K562 (cell line): ENCODE results near the gene NOL8. TPM values are rescaled to one million over a fixed set of nuclear protein-coding genes. Genes with fewer than 3 reads are reported as not detected.

ENCODE experiments used
- ATAC-seq: fragments of 200-7000 bp; cut with Tn5 transposase; 3 replicates; pipeline ENCODE4 v1.9.1; 2020; ENCODE audit warnings: moderate library complexity
- BruUV-seq: library from RNA; stranded (reverse); fragments of 400-500 nt; replicated peaks from 2 replicates; lab custom pipeline; 2021; lab: Mats Ljungman, UMichigan
- CTCF ChIA-PET: fragments of 300-600 bp; formaldehyde crosslinking; extraction: SDS; loops from one replicate; lab custom pipeline; 2021; ENCODE audit warnings: low intra/inter-chr PET ratio; lab: Yijun Ruan, JAX
- POLR2A ChIA-PET: fragments of 300-600, 350-650 bp; sonication (Branson Sonifier 250); formaldehyde crosslinking; extraction: SDS; loops from one replicate; lab custom pipeline; 2021; ENCODE audit warnings: antibody characterized with exemption, inconsistent platforms; lab: Yijun Ruan, JAX
- DNase-seq, 4 experiments: peaks; one replicate each; pipeline versions ENCODE4 v3.0.0 to v3.0.0-alpha.2; 2011 to 2018; ENCODE audit warnings: low spot score in 3 of 4, mixed read lengths in 3 of 4; ENCODE audit errors: extremely low read depth in 1 of 4
- FAIRE-seq: peaks from 2 replicates; lab custom pipeline; 2011; peaks lifted over from hg19 to GRCh38; lab: Jason Lieb, UNC
- H2AFZ ChIP-seq: 2 replicates; pipeline ENCODE4 v1.6.0; 2011; ENCODE audit warnings: low read depth, low read length, control low read depth, inconsistent platforms
- H3K27ac ChIP-seq: fragments of 200-600 bp; 3 replicates; pipeline ENCODE4 v1.8.0; 2011; ENCODE audit warnings: low read depth, mild to moderate bottlenecking, control low read depth, inconsistent platforms, low read length, moderate library complexity, mixed read lengths; ENCODE audit errors: extremely low read depth
- H3K27me3 ChIP-seq, 2 experiments: fragments of 300-600 bp in 1 of 2; 2 replicates in 1 of 2; 3 replicates in 1 of 2; pipeline versions ENCODE4 v1.6.0 to v1.8.0; 2011; ENCODE audit warnings: inconsistent platforms in 2 of 2, low read length in 2 of 2, mild to moderate bottlenecking in 1 of 2, mixed read lengths in 1 of 2, moderate library complexity in 1 of 2; ENCODE audit not compliant: control insufficient read depth in 2 of 2, insufficient read depth in 2 of 2
- H3K36me3 ChIP-seq: fragments of 300-600 bp; 3 replicates; pipeline ENCODE4 v1.8.0; 2011; ENCODE audit warnings: mild to moderate bottlenecking, low read length, inconsistent platforms; ENCODE audit not compliant: control insufficient read depth, insufficient read depth
- H3K4me1 ChIP-seq, 2 experiments: fragments of 200-600 bp in 1 of 2; replicated peaks in 1 of 2; 2 replicates in 1 of 2; 3 replicates in 1 of 2; pipeline versions ENCODE4 v1.5.1 to v1.8.0; 2011; ENCODE audit warnings: inconsistent platforms in 2 of 2, low read length in 2 of 2, mild to moderate bottlenecking in 1 of 2, mixed read lengths in 1 of 2, moderate library complexity in 1 of 2; ENCODE audit not compliant: control insufficient read depth in 2 of 2, insufficient read depth in 2 of 2
- H3K4me2 ChIP-seq: 2 replicates; pipeline ENCODE4 v1.6.1; 2011; ENCODE audit warnings: low read length, control low read depth, inconsistent platforms, mixed read lengths; ENCODE audit not compliant: insufficient read depth
- H3K4me3 ChIP-seq: fragments of 200-600 bp; sonication (generic), shearing (Covaris generic); 2 replicates; pipeline ENCODE4 v1.5.1; 2016; ENCODE audit warnings: control low read depth, inconsistent platforms
- H3K79me2 ChIP-seq: fragments of 200-600 bp; 3 replicates; pipeline ENCODE4 v1.8.0; 2011; ENCODE audit warnings: low read length, inconsistent platforms; ENCODE audit not compliant: control insufficient read depth, insufficient read depth
- H3K9ac ChIP-seq, 2 experiments: 2 replicates each; pipeline versions ENCODE4 v1.6.0 to v1.6.1; 2011; ENCODE audit warnings: low read depth in 2 of 2, low read length in 2 of 2, control low read depth in 1 of 2, inconsistent platforms in 1 of 2, mild to moderate bottlenecking in 1 of 2, mixed read lengths in 1 of 2; ENCODE audit not compliant: insufficient read depth in 1 of 2
- H3K9me1 ChIP-seq: one replicate; pipeline ENCODE4 v1.6.0; 2011; ENCODE audit warnings: inconsistent platforms, mild to moderate bottlenecking, low read length, moderate library complexity; ENCODE audit not compliant: control insufficient read depth, insufficient read depth
- H3K9me3 ChIP-seq: replicated peaks from 2 replicates; pipeline ENCODE4 v1.5.1; 2011; ENCODE audit warnings: low read depth, low read length, inconsistent platforms; ENCODE audit not compliant: control insufficient read depth, insufficient read depth
- H4K20me1 ChIP-seq: replicated peaks from 2 replicates; pipeline ENCODE4 v1.6.1; 2011; ENCODE audit warnings: low read length, inconsistent platforms, mixed read lengths; ENCODE audit not compliant: control insufficient read depth, insufficient read depth
- E2F1 ChIP-seq: sonication (generic); formaldehyde crosslinking; IDR thresholded peaks from 2 replicates; pipeline ENCODE4 v1.8.1; 2023; ENCODE audit warnings: mild to moderate bottlenecking, missing genetic modification reagents, moderate library complexity
- KAT8 ChIP-seq: fragments of 450-650 bp; IDR thresholded peaks from 2 replicates; pipeline ENCODE4 v1.6.1; 2016; ENCODE audit warnings: low read depth, mild to moderate bottlenecking
- MXD1 ChIP-seq: fragments of 250-450 bp; sonication (Bioruptor Pico); IDR thresholded peaks from 2 replicates; pipeline ENCODE4 v1.8.0; 2021; ENCODE audit warnings: borderline replicate concordance, mild to moderate bottlenecking, moderate library complexity; ENCODE audit not compliant: poor library complexity, severe bottlenecking
- PKNOX1 ChIP-seq: fragments of 450-650 bp; IDR thresholded peaks from 2 replicates; pipeline ENCODE4 v1.6.1; 2016
- SP1 ChIP-seq: sonication (generic); formaldehyde crosslinking; IDR thresholded peaks from 2 replicates; pipeline ENCODE4 v1.8.1; 2022; ENCODE audit warnings: mild to moderate bottlenecking, missing genetic modification reagents
- ZNF395 ChIP-seq: fragments of 200-800 bp; sonication (Bioruptor generic); IDR thresholded peaks from 2 replicates; pipeline ENCODE4 v1.6.1; 2017; ENCODE audit warnings: missing genetic modification characterization, missing compliant biosample characterization
- WGBS: fragments of 100-300 bp; shearing (Covaris generic); methylation state at CpG from one replicate; pipeline ENCODE4 v1.1.6; 2016; ENCODE audit warnings: low coverage, mixed read lengths; ENCODE audit not compliant: insufficient coverage; ENCODE audit errors: missing lambda C conversion rate; 5-methylcytosine and 5-hydroxymethylcytosine counted together
- in situ Hi-C: fragments of 300-500 bp; cut with MboI; formaldehyde crosslinking; loops from 4 replicates; pipeline ENCODE4 v1.15.0; 2018; ENCODE audit warnings: inconsistent platforms, mixed read lengths
- intact Hi-C: fragments of 100-400 bp; cut with micrococcal nuclease; formaldehyde crosslinking; loops from 2 replicates; pipeline ENCODE4 v1.14.2; 2022
- microRNA-seq: library from miRNA; unstranded; fragments of <30 nt; microRNA quantifications from one replicate; pipeline ENCODE4, GENCODE V29; 2018; ENCODE audit warnings: borderline microRNAs expressed
- polyA plus RNA-seq, 8 experiments: library from polyadenylated mRNA; depleted of rRNA in 4 of 8; stranded (reverse) in 5 of 8; unstranded in 3 of 8; fragments of >200 nt; fragmentation: Nextera tagmentation in 2 of 8; fragmentation: Illumina TruSeq in 1 of 8; extraction: Ambion mirVana in 2 of 8; extraction: Trizol in 1 of 8; gene quantifications; 2 replicates each; pipeline versions ENCODE4 v1.2.1 to v1.2.3, GENCODE V29; 2011 to 2014; ENCODE audit warnings: inconsistent platforms in 1 of 8, missing spikeins in 1 of 8
- small RNA-seq: library from RNA; depleted of rRNA; stranded (forward); fragments of <200 nt; gene quantifications from one replicate; pipeline ENCODE3, GENCODE V24; 2014
- total RNA-seq, 7 experiments: library from RNA; depleted of rRNA in 6 of 7; stranded (reverse); fragments of >200 nt in 6 of 7; fragmentation: Illumina TruSeq in 2 of 7; extraction: Trizol in 2 of 7; gene quantifications; 2 replicates each; pipeline versions ENCODE4 v1.2.1 to v1.2.3, GENCODE V29; 2011 to 2021; ENCODE audit warnings: low replicate concordance in 1 of 7

Gene NOL8
- total and polyA plus RNA-seq, 9 of the 15 experiments (the other 6 are each of a cell fraction or from before 2014, with no cell fraction given) = 51.3 to 91.5 (median 58.7) TPM

GRCh38 chr9:92247981-92248380, 77.2 kb downstream of the NOL8 start:
- Histone ChIP-seq H3K4me1 (no peaks in the 10 kb centered on the region), H4K20me1 (peaks cover 7% of the 10 kb centered on the region; the same call in 1 of the 2 replicates), H3K36me3 (peaks cover 99% of the 10 kb centered on the region), H3K79me2 (no peaks in the 10 kb centered on the region), H3K9me3 (no peaks in the 10 kb centered on the region), H3K9ac (no peak overlapping the region), H3K27ac (no peak overlapping the region), H3K4me2 (no peak overlapping the region), H3K4me3 (no peak overlapping the region), H3K9me1 (no peaks in the 10 kb centered on the region), H3K27me3 (no peaks in the 10 kb centered on the region), H2AFZ (no peak overlapping the region)
- DNase-seq = no peak
- in situ Hi-C loops = no loop called here
- no TSS peak for BruUV-seq
- FAIRE-seq = no peak
- TF ChIP-seq SP1 (CRISPR knock-in tag) (no peak), ZNF395 (no peak), E2F1 (CRISPR knock-in tag) (no peak), MXD1 (CRISPR knock-in tag) (no peak), PKNOX1 (no peak), KAT8 (no peak)
- intact Hi-C loops = loop anchor here (5.0 kb wide), 1 partner anchor 34 kb away; no protein-coding TSS in a partner anchor
- ATAC-seq = no peak
- WGBS = 97% methylated on average over 3 of the region's 3 CpGs
- CTCF ChIA-PET = no interaction called here
- POLR2A ChIA-PET = interaction anchor here (0.6 to 0.9 kb wide), 4 partner anchors 19 to 547 kb away, joined by 3 to 4 read pairs (median 3); no protein-coding TSS in a partner anchor

Small RNA genes within 50 kb of the gene (microRNA-seq; reads per million reads assigned to microRNA genes)
- 1.9 reads per million, percentile 26 among the genes with 10 or more reads in this experiment for gene MIR3651

Small RNA genes within 50 kb of the gene (small RNA-seq; reads per million reads assigned to genes)
- gene MIR3651 (not detected), gene SNORA84 (1.1 reads per million, percentile 63 among the genes with 10 or more reads in this experiment)

Other genes with a start within 250 kb of the NOL8 start
- gene SPTLC1, start 209.9 kb downstream of the NOL8 start, total RNA-seq (2014; rRNA removed) = 65.1 and 70.3 TPM in 2 replicates
- gene SPTLC1, start 209.9 kb downstream of the NOL8 start, total RNA-seq (2014; rRNA removed; fragmentation: Illumina TruSeq; extraction: Trizol) = 84.5 and 90.3 TPM in 2 replicates
- 76.6 and 84.5 TPM in 2 replicates for gene SPTLC1, start 209.9 kb downstream of the NOL8 start, total RNA-seq (2015; rRNA removed; fragmentation: Illumina TruSeq; extraction: Trizol)
- gene SPTLC1, start 209.9 kb downstream of the NOL8 start, total RNA-seq (2021) = 58.8 and 67.0 TPM in 2 replicates
- gene SPTLC1, start 209.9 kb downstream of the NOL8 start, polyA plus RNA-seq (2011; rRNA removed) = 78.2 and 95.3 TPM in 2 replicates
- gene SPTLC1, start 209.9 kb downstream of the NOL8 start, polyA plus RNA-seq (2014; fragmentation: Illumina TruSeq; extraction: Trizol) = 77.9 and 101 TPM in 2 replicates
- 100 to 1,000 TPM; 109 to 125 TPM for gene SPTLC1, start 209.9 kb downstream of the NOL8 start, polyA plus RNA-seq (2014; fragmentation: Nextera tagmentation; extraction: Ambion mirVana)
- 77.9 and 83.2 TPM in 2 replicates for gene SPTLC1, start 209.9 kb downstream of the NOL8 start, polyA plus RNA-seq (2014; rRNA removed)
- 240 and 256 TPM in 2 replicates for gene IARS1, start 31.7 kb downstream of the NOL8 start, total RNA-seq (2014; rRNA removed)
- 371 and 390 TPM in 2 replicates for gene IARS1, start 31.7 kb downstream of the NOL8 start, total RNA-seq (2014; rRNA removed; fragmentation: Illumina TruSeq; extraction: Trizol)
- 254 and 275 TPM in 2 replicates for gene IARS1, start 31.7 kb downstream of the NOL8 start, total RNA-seq (2015; rRNA removed; fragmentation: Illumina TruSeq; extraction: Trizol)
- 216 and 234 TPM in 2 replicates for gene IARS1, start 31.7 kb downstream of the NOL8 start, total RNA-seq (2021)
- 124 and 133 TPM in 2 replicates for gene IARS1, start 31.7 kb downstream of the NOL8 start, polyA plus RNA-seq (2011; rRNA removed)
- 228 and 249 TPM in 2 replicates for gene IARS1, start 31.7 kb downstream of the NOL8 start, polyA plus RNA-seq (2014; fragmentation: Illumina TruSeq; extraction: Trizol)
- 100 to 1,000 TPM; 119 to 224 TPM for gene IARS1, start 31.7 kb downstream of the NOL8 start, polyA plus RNA-seq (2014; fragmentation: Nextera tagmentation; extraction: Ambion mirVana)
- 147 and 158 TPM in 2 replicates for gene IARS1, start 31.7 kb downstream of the NOL8 start, polyA plus RNA-seq (2014; rRNA removed)
- gene CENPP, start 603 bp upstream of the NOL8 start, total RNA-seq (2014; rRNA removed) = 16.1 and 17.7 TPM in 2 replicates
- gene CENPP, start 603 bp upstream of the NOL8 start, total RNA-seq (2014; rRNA removed; fragmentation: Illumina TruSeq; extraction: Trizol) = 22.6 and 27.7 TPM in 2 replicates
- 23.4 and 28.5 TPM in 2 replicates for gene CENPP, start 603 bp upstream of the NOL8 start, total RNA-seq (2015; rRNA removed; fragmentation: Illumina TruSeq; extraction: Trizol)
- 17.9 and 19.7 TPM in 2 replicates for gene CENPP, start 603 bp upstream of the NOL8 start, total RNA-seq (2021)
- 15.0 and 17.9 TPM in 2 replicates for gene CENPP, start 603 bp upstream of the NOL8 start, polyA plus RNA-seq (2011; rRNA removed)
- gene CENPP, start 603 bp upstream of the NOL8 start, polyA plus RNA-seq (2014; fragmentation: Illumina TruSeq; extraction: Trizol) = 24.1 and 25.8 TPM in 2 replicates
- gene CENPP, start 603 bp upstream of the NOL8 start, polyA plus RNA-seq (2014; fragmentation: Nextera tagmentation; extraction: Ambion mirVana) = 10 to 100 TPM in 1 of 2 experiments, 1 to 10 TPM in 1; 8.0 to 10.2 TPM
- gene CENPP, start 603 bp upstream of the NOL8 start, polyA plus RNA-seq (2014; rRNA removed) = 18.5 and 20.9 TPM in 2 replicates
- gene OGN, start 79.2 kb upstream of the NOL8 start, total RNA-seq (2014; rRNA removed) = not detected in 2 replicates
- gene OGN, start 79.2 kb upstream of the NOL8 start, total RNA-seq (2014; rRNA removed; fragmentation: Illumina TruSeq; extraction: Trizol) = not detected in 2 replicates
- gene OGN, start 79.2 kb upstream of the NOL8 start, total RNA-seq (2015; rRNA removed; fragmentation: Illumina TruSeq; extraction: Trizol) = not detected in 2 replicates
- 0.07 and 0.16 TPM in 2 replicates for gene OGN, start 79.2 kb upstream of the NOL8 start, total RNA-seq (2021)
- gene OGN, start 79.2 kb upstream of the NOL8 start, polyA plus RNA-seq (2011; rRNA removed) = not detected in 2 replicates
- gene OGN, start 79.2 kb upstream of the NOL8 start, polyA plus RNA-seq (2014; fragmentation: Illumina TruSeq; extraction: Trizol) = not detected in 2 replicates
- under 1 TPM in 1 of 2 experiments, not detected in 1; 0.17 TPM for gene OGN, start 79.2 kb upstream of the NOL8 start, polyA plus RNA-seq (2014; fragmentation: Nextera tagmentation; extraction: Ambion mirVana)
- gene OGN, start 79.2 kb upstream of the NOL8 start, polyA plus RNA-seq (2014; rRNA removed) = not detected in 2 replicates
- gene OMD, start 99.1 kb upstream of the NOL8 start, total RNA-seq (2014; rRNA removed) = not detected in 2 replicates
- not detected in 2 replicates for gene OMD, start 99.1 kb upstream of the NOL8 start, total RNA-seq (2014; rRNA removed; fragmentation: Illumina TruSeq; extraction: Trizol)
- gene OMD, start 99.1 kb upstream of the NOL8 start, total RNA-seq (2015; rRNA removed; fragmentation: Illumina TruSeq; extraction: Trizol) = not detected in 2 replicates
- not detected in 2 replicates for gene OMD, start 99.1 kb upstream of the NOL8 start, total RNA-seq (2021)
- not detected in 2 replicates for gene OMD, start 99.1 kb upstream of the NOL8 start, polyA plus RNA-seq (2011; rRNA removed)
- not detected in 2 replicates for gene OMD, start 99.1 kb upstream of the NOL8 start, polyA plus RNA-seq (2014; fragmentation: Illumina TruSeq; extraction: Trizol)
- under 1 TPM in 1 of 2 experiments, not detected in 1; 0.21 TPM for gene OMD, start 99.1 kb upstream of the NOL8 start, polyA plus RNA-seq (2014; fragmentation: Nextera tagmentation; extraction: Ambion mirVana)
- not detected in 2 replicates for gene OMD, start 99.1 kb upstream of the NOL8 start, polyA plus RNA-seq (2014; rRNA removed)
- not detected in 2 replicates for gene ASPN, start 157.2 kb upstream of the NOL8 start, total RNA-seq (2014; rRNA removed)
- gene ASPN, start 157.2 kb upstream of the NOL8 start, total RNA-seq (2014; rRNA removed; fragmentation: Illumina TruSeq; extraction: Trizol) = not detected in 2 replicates
- not detected in 2 replicates for gene ASPN, start 157.2 kb upstream of the NOL8 start, total RNA-seq (2015; rRNA removed; fragmentation: Illumina TruSeq; extraction: Trizol)
- gene ASPN, start 157.2 kb upstream of the NOL8 start, total RNA-seq (2021) = not detected in 2 replicates
- gene ASPN, start 157.2 kb upstream of the NOL8 start, polyA plus RNA-seq (2011; rRNA removed) = not detected in 2 replicates
- gene ASPN, start 157.2 kb upstream of the NOL8 start, polyA plus RNA-seq (2014; fragmentation: Illumina TruSeq; extraction: Trizol) = not detected in 2 replicates
- under 1 TPM; 0.03 to 0.07 TPM for gene ASPN, start 157.2 kb upstream of the NOL8 start, polyA plus RNA-seq (2014; fragmentation: Nextera tagmentation; extraction: Ambion mirVana)
- gene ASPN, start 157.2 kb upstream of the NOL8 start, polyA plus RNA-seq (2014; rRNA removed) = not detected in 2 replicates
- gene ECM2, start 210.6 kb upstream of the NOL8 start, total RNA-seq (2014; rRNA removed) = not detected in 2 replicates
- not detected in 2 replicates for gene ECM2, start 210.6 kb upstream of the NOL8 start, total RNA-seq (2014; rRNA removed; fragmentation: Illumina TruSeq; extraction: Trizol)
- gene ECM2, start 210.6 kb upstream of the NOL8 start, total RNA-seq (2015; rRNA removed; fragmentation: Illumina TruSeq; extraction: Trizol) = not detected in 2 replicates
- not detected in 2 replicates for gene ECM2, start 210.6 kb upstream of the NOL8 start, total RNA-seq (2021)
- gene ECM2, start 210.6 kb upstream of the NOL8 start, polyA plus RNA-seq (2011; rRNA removed) = not detected in 2 replicates
- gene ECM2, start 210.6 kb upstream of the NOL8 start, polyA plus RNA-seq (2014; fragmentation: Illumina TruSeq; extraction: Trizol) = not detected in 2 replicates
- under 1 TPM; 0.03 to 0.07 TPM for gene ECM2, start 210.6 kb upstream of the NOL8 start, polyA plus RNA-seq (2014; fragmentation: Nextera tagmentation; extraction: Ambion mirVana)
- not detected in 2 replicates for gene ECM2, start 210.6 kb upstream of the NOL8 start, polyA plus RNA-seq (2014; rRNA removed)